HG03159 (cell line): ENCODE results near the gene CLDN5.
A peak's percentile ranks its signal among the peaks of the same experiment; 100 is the strongest.

ENCODE experiments used
- ATAC-seq: cut with Tn5 transposase; IDR thresholded peaks from one replicate; pipeline ENCODE4 v1.9.1; 2021; ENCODE audit warnings: mild to moderate bottlenecking, moderate library complexity; ENCODE audit not compliant: unreplicated experiment

Gene CLDN5

DNA sequence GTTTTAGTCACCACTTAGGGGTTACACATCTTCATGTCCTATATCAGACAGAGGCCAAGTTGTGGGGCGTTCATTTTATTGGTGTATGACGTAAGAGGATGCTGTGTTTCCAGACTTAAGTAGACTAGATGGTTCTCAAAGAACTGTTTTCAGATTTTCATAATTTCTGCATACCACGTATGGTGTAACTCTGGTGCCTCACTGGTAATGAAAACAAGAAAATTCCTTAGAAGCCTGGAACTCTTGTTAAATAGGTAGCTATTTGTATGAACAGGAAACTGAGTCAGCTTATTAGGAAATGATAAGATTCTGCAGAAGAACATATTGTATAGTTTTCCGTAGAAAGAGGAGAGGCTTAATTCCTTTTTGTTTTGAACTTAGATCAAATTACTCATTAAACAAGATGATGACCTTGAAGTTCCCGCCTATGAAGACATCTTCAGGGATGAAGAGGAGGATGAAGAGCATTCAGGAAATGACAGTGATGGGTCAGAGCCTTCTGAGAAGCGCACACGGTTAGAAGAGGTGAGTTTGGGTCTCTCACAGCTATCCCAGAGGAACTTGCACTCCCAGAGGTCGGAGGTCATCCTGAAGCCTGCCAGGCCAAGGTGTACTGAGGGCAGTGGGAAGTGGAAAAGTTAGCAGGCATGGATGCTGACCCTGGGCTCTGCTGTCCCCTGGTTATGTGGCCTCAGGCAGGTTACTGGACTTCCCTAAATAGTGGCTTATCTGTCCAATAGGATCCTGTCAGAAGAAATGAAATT lies 40.5 kb downstream of the CLDN5 start:
- no peak for ATAC-seq

- ATAC-seq, result no peak
Measured at GRCh38 chr22:19482297-19482696, 41.9 kb downstream of the CLDN5 start.

DNA sequence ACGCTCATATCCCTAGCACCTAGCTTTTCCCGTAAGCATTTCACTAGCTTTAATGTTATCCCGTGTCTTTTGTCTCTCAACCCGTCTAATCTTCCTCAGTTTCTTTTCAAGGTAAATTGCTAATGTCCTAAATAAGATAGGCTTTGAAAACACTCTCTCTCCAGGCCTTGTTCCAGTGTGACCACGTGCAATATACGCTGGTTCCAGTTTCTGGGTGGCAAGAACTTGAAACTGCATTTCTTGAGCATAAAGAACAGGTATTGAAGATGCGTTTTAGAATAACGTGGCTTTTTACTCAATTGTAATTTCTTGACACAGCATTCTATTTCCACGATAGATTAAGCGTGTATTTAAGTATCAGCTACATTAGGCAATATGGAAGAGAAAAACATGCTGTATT lies 43.4 kb downstream of the CLDN5 start:
- ATAC-seq, result no peak

DNA sequence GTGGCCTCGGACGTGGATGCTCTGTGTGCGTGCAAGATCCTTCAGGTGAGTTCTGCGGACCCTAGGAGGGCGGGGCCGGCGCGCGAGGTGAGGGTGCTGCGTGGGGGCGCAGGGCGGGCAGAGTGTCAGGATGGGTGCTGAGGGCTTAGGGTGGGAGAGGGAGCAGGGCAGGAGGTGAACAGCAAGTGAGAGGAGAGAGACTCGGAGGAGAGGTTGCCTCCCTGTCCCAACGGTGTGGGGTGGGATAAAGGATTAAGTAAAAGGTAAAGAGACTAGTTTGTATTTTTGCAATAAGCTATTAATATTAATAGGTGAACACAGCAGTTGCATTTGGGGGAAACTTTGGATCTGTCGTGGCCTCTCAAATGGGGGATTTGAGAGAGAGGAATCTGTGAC lies 44.0 kb downstream of the CLDN5 start:
- no peak for ATAC-seq

DNA sequence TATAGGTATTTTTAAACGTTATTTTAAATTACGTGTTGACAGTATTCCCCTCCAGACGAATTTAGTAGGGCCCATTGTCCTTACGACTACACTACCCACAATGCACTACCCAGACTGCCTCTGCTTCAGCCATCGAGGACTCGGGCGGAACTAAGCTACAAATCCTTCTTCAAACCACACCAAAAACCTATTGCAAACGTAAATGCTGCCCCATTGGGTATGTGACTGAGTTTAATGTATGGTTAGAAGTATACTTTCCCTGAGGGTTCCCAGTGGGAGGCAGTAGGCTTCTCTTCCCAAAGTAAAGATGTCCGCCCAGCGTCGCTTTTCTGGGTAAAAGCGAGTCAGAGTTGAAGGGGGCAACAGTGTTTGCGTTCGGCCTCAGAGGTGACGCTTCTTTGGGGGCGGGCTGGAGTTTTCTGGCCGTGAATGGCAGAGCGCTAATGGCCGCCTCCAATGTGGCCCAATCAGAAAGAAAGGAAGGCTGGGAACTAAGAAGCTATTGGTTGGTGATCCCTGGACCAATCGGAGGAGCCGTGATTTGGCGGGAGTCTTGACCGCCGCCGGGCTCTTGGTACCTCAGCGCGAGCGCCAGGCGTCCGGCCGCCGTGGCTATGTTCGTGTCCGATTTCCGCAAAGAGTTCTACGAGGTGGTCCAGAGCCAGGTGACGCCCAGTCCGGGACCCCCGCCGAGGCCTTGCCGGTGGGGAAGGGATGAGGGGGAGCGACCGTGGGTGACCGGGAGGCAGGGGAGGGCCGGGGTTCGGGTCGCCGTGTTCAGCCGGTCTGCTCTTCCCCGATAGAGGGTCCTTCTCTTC lies 44.6 kb downstream of the CLDN5 start, which contains the start of gene CDC45:
Gene CDC45 (plus strand): TSS at position 566 of the 818 bp plus-strand sequence. CDS start 49 bp downstream, at position 615.
- peak; percentile 86 for ATAC-seq

- ATAC-seq, result peak; percentile 46
Measured at GRCh38 chr22:19478901-19479354, 45.3 kb downstream of the CLDN5 start, which contains the start of gene UFD1. TSS of gene UFD1 (minus strand) at chr22:19479193. CDS start at chr22:19479085, 108 bp downstream.

DNA sequence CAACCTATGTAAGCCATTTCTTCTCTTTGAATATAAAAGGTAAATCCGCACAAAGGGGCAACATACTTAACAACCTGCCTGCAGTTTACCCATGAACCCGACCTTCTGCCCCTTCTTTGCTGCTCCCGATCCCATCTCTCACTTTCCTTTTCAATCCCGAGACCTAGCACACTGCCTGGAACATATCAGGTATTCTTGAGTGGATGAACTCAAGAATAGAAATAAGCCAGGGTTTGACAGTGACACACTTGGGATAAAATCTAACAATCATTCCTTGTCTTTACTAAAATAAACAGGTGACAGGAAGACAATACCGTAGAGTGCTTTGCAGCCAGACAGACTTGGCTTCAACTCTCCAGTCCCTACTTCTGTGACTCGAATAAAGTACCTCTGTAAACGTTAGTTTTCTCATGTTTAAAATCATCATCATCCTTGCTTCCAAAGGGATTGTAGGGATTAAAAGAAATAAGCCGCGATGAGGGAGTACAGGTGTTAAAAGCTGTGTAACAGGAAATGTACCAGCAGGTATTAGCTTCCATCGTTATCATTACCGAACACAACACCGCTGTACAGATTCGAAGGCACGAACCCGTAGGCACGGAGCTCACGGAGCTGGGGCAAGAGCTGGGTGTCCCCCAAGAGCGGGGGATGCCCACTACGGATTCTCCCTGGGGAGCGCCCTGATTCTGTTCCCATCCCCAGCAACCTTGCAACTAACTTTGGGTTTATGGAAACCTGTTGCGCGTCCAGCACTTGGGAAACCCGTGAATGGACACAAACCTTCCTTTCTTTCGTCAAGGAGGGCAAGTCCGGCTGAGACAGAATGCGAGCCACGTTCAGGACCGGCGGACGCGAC lies 45.9 kb downstream of the CLDN5 start:
- no peak for ATAC-seq

DNA sequence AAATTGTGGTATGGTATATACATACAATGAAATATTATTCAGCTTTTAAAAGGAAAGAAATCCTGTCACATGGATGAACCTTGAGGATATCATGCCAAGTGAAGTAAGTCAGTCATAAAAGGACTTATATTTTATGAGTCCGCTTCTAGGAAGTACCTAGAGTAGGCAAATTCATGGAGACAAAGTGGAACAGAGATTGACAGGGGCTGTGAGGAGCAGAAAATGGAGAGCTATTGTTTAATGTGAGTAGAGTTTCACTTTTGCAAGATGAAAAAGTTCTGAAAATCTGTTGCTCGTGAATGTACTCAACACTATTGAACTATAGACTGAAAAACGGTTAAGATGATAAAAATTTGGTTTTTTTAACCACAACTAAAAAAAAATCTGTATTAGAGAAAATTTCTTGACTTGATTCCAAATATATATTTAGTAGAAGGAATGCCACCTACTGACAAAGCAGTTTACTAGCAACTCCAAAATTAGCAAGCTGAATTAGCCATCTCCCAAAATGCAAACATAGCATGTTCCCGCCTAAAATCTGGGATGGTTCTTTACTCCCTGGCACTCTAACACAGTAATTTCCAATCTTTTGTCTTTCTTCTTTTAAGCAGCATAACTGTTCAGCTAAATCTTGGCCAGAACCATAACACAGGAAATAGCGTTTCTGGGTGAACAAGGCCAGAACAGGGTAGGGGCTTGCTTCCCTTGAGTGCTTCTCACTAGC lies 46.7 kb downstream of the CLDN5 start:
- no peak for ATAC-seq

DNA sequence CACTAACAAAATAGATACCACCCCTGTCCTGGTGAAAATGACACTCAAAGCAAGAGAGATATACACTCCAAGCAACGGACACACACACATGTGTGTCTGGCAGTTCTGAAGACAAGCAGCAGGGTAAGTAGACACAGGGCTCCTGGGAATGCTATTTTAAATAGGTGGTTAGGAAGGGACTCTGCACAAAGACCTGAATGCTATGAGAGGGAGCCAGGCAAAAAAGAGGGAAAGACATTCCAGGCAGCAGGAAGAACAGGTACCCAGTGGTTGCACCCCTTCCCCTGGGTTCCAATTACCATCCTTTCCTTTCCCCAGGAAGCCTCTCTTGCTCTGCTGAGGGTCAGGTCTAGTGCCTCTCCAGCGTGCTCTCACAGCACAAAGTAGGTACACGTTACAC lies 48.2 kb downstream of the CLDN5 start:
- no peak for ATAC-seq

DNA sequence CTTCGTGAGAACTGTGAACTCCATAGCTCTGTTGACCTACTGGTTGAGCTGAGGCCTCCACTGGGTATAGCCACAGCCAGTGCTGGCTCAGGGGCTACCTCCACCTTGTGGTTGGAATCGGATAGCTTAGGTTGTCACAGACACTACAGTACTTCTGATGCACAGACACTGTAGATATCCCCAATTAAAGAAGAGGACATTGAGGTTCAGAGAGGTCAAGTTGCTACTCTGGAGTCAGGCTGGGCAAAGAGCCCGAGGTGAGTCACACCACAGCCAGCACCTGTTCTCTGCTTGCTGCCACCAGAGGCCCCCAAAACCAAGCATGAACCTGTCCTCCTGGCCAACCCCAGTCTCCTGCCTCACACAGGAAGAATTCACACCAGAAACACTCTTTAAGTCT lies 50.6 kb downstream of the CLDN5 start:
- no peak for ATAC-seq
